Brain microvascular endothelial cell (primary cell): ENCODE data around the gene CPZ.
A peak's percentile ranks its signal among the peaks of the same experiment; 100 is the strongest.

ENCODE experiments used
- DNase-seq: peaks from one replicate; pipeline ENCODE4 v3.0.0-alpha.2; 2020
- H3K27ac ChIP-seq: fragments of 250-450 bp; sonication (Bioruptor Pico); 2 replicates; pipeline ENCODE4 v1.5.1; 2020; ENCODE audit warnings: mild to moderate bottlenecking, moderate library complexity
- H3K27me3 ChIP-seq: fragments of 250-450 bp; sonication (Bioruptor Pico); replicated peaks from 2 replicates; pipeline ENCODE4 v1.5.1; 2020; ENCODE audit warnings: mild to moderate bottlenecking
- H3K36me3 ChIP-seq: fragments of 250-450 bp; sonication (Bioruptor Pico); replicated peaks from 2 replicates; pipeline ENCODE4 v1.5.1; 2020; ENCODE audit warnings: mild to moderate bottlenecking
- H3K4me3 ChIP-seq: 2 replicates; pipeline ENCODE4 v1.5.1; 2011; ENCODE audit warnings: low read depth, mild to moderate bottlenecking, control low read depth, low read length, moderate library complexity
- CTCF ChIP-seq: IDR thresholded peaks from 2 replicates; pipeline ENCODE4 v1.5.1; 2011; ENCODE audit warnings: low read depth, mild to moderate bottlenecking, moderate library complexity, low read length, control low read depth, inconsistent platforms; ENCODE audit errors: missing control alignments
- in situ Hi-C: cut with HindIII; loops from 2 replicates; pipeline ENCODE4 v1.10.0; 2017; ENCODE audit warnings: low sequenced_read_pairs, low pct_ligation_motif_present

Gene CPZ

GRCh38 chr4:8598391-8599090 lies 6.0 kb downstream of the CPZ start:
- TF ChIP-seq CTCF, result no peak
- H3K27me3 ChIP-seq, result peaks cover 7% of the 10 kb centered on the region
- H3K36me3 ChIP-seq, result no peaks in the 10 kb centered on the region
- DNase-seq, result no peak
- H3K4me3 ChIP-seq, result no peak overlapping the region
- H3K27ac ChIP-seq, result no peak overlapping the region
- in situ Hi-C loops, result no loop called here

GRCh38 chr4:8599091-8599460 lies 6.5 kb downstream of the CPZ start:
- in situ Hi-C loops, result no loop called here
- TF ChIP-seq CTCF, result no peak
- no peak overlapping the region for H3K27ac ChIP-seq
- no peaks in the 10 kb centered on the region for H3K36me3 ChIP-seq
- peaks cover 2% of the 10 kb centered on the region for H3K27me3 ChIP-seq
- H3K4me3 ChIP-seq, result no peak overlapping the region
- no peak for DNase-seq

- TF ChIP-seq CTCF, result no peak
- in situ Hi-C loops, result no loop called here
- Histone ChIP-seq H3K27me3 (no peaks in the 10 kb centered on the region), H3K36me3 (no peaks in the 10 kb centered on the region), H3K27ac (no peak overlapping the region), H3K4me3 (no peak overlapping the region)
- DNase-seq, result peak; percentile 96
Measured at GRCh38 chr4:8599657-8600056, 7.1 kb downstream of the CPZ start.

GRCh38 chr4:8600266-8600665 lies 7.7 kb downstream of the CPZ start:
- in situ Hi-C loops, result no loop called here
- TF ChIP-seq CTCF, result no peak
- Histone ChIP-seq H3K4me3 (no peak overlapping the region), H3K27me3 (no peaks in the 10 kb centered on the region), H3K36me3 (no peaks in the 10 kb centered on the region), H3K27ac (no peak overlapping the region)
- DNase-seq, result no peak

GRCh38 chr4:8600686-8601085 lies 8.1 kb downstream of the CPZ start:
- no peak for DNase-seq
- in situ Hi-C loops, result no loop called here
- H3K27me3 ChIP-seq, result no peaks in the 10 kb centered on the region
- no peak for TF ChIP-seq CTCF
- no peak overlapping the region for H3K27ac ChIP-seq
- H3K36me3 ChIP-seq, result no peaks in the 10 kb centered on the region
- no peak overlapping the region for H3K4me3 ChIP-seq

GRCh38 chr4:8601086-8601485 lies 8.5 kb downstream of the CPZ start:
- Histone ChIP-seq H3K36me3 (no peaks in the 10 kb centered on the region), H3K27me3 (no peaks in the 10 kb centered on the region), H3K4me3 (no peak overlapping the region), H3K27ac (no peak overlapping the region)
- in situ Hi-C loops, result no loop called here
- TF ChIP-seq CTCF, result no peak
- DNase-seq, result no peak
